ENCODE measurements around the gene TMC7. TPM values are rescaled to one million over a fixed set of nuclear protein-coding genes. Genes with fewer than 3 reads are reported as not detected.

Gene TMC7
- polyA plus RNA-seq, 1 of the 3 experiments (the other 2 are of a cell fraction), result 0.66 TPM

GRCh38 chr16:19021747-19022146 is 38.0 kb downstream of the TMC7 start:
- Histone ChIP-seq H2AFZ (ENCODE audit: low read depth) (no peak overlapping the region), H3K27me3 (ENCODE audit: insufficient read depth) (no peaks in the 10 kb centered on the region), H3F3A (replicated peaks; ENCODE audit: insufficient read depth) (no peaks in the 10 kb centered on the region), H3K9me3 (no peaks in the 10 kb centered on the region), H3K9ac (no peak overlapping the region), H3K36me3 (replicated peaks in 1 of 2; ENCODE audit: control insufficient read depth in 1 of 2, insufficient read depth in 2 of 2, low read length in 1 of 2) (peaks cover 0 to 3% of the 10 kb centered on the region in 2 experiments), H3K27ac (ENCODE audit: low read depth in 2 of 2, low read length in 1 of 2) (no peak overlapping the region), H3K4me3 (ENCODE audit: low read depth in 2 of 2, low read length in 1 of 2) (no peak overlapping the region), H3K4me1 (ENCODE audit: control insufficient read depth in 1 of 2, insufficient read depth in 2 of 2, low read depth in 1 of 2, low read length in 1 of 2) (no peaks in the 10 kb centered on the region), H4K20me1 (ENCODE audit: insufficient read depth) (no peaks in the 10 kb centered on the region), H3K9me2 (no peaks in the 10 kb centered on the region), H3K4me2 (no peak overlapping the region), H3K79me2 (ENCODE audit: insufficient read depth) (no peaks in the 10 kb centered on the region)
- no peak for TF ChIP-seq MXI1 (IDR thresholded peaks at IDR 0.05; ENCODE audit: low read depth, low read length)
- TF ChIP-seq PBX3 (IDR thresholded peaks at IDR 0.05), result no peak
- TF ChIP-seq CTCF (IDR thresholded peaks at IDR 0.05), result no peak
- no peak for TF ChIP-seq SMC3 (IDR thresholded peaks at IDR 0.05; ENCODE audit: low read depth, low read length)
- TF ChIP-seq FOSL2 (IDR thresholded peaks at IDR 0.05; ENCODE audit: borderline replicate concordance, low read depth), result no peak
- TF ChIP-seq POLR2AphosphoS5 (IDR thresholded peaks at IDR 0.05; ENCODE audit: low read depth, low read length), result no peak
- TF ChIP-seq USF1 (IDR thresholded peaks at IDR 0.05; ENCODE audit: borderline replicate concordance, low read depth), result no peak
- no peak for TF ChIP-seq USF2 (IDR thresholded peaks at IDR 0.05; ENCODE audit: borderline replicate concordance, low read depth, low read length)
- no peak for TF ChIP-seq CHD2 (IDR thresholded peaks at IDR 0.05; ENCODE audit: low read length, partially characterized antibody)
- TF ChIP-seq JUND (IDR thresholded peaks at IDR 0.05), result no peak
- TF ChIP-seq GATA2 (CRISPR knock-in tag; IDR thresholded peaks at IDR 0.05), result no peak
- no peak for TF ChIP-seq ELF1 (IDR thresholded peaks at IDR 0.05)
- no peak for TF ChIP-seq NFIC (IDR thresholded peaks at IDR 0.05; ENCODE audit: borderline replicate concordance)
- TF ChIP-seq YY1 (IDR thresholded peaks at IDR 0.05; ENCODE audit: low read depth), result no peak
- TF ChIP-seq RCOR1 (IDR thresholded peaks at IDR 0.05; ENCODE audit: low read length), result no peak
- no peak for TF ChIP-seq EZH2phosphoT487 (IDR thresholded peaks at IDR 0.05; ENCODE audit: borderline replicate concordance, low read depth)
- 78% methylated on average over 4 of the region's 4 CpGs for WGBS (ENCODE audit: low lambda C conversion rate)
- CTCF ChIA-PET, result interaction anchor here (0.8 to 1.1 kb wide), 2 partner anchors 11 to 64 kb away, joined by 3 read pairs; no protein-coding TSS in a partner anchor
- POLR2A ChIA-PET, result no interaction called here
- no peak for DNase-seq

Measured in SK-N-SH (cell line).